Measurements from ENCODE around the gene GPR34.
"Not testable (repeated sequence)": the region's sequence is repeated elsewhere in the genome, so short reads cannot be mapped to it uniquely, and the experiment has no call there.

The GPR34 gene

DNA sequence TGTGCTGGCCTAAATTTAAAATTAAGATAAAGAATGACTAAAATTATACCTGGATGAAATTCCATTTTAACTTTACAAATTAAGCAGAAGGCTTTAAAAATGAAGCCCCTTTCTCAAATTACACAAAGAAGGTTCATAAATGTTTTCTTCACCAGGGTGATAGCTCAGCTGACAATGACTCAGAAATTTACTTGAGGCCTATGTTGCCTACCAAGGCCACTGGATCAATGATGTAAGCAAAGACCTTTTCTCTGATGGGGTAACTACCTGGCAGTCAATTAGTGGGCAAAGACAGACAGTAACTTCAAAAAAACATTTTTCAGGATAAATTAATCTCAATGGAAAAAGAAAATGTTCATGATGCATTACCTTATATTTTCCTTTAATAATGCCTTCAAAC lies 23.9 kb upstream of the GPR34 start:
- no peak for TF ChIP-seq CTCF (conservative IDR thresholded peaks at IDR 0.05; ENCODE audit: low read depth, low read length)
- no peak overlapping the region for H3K4me3 ChIP-seq (ENCODE audit: low read depth, low read length)
- peak; percentile 37 for DNase-seq (ENCODE audit: low read depth)

- no peak overlapping the region for H3K4me3 ChIP-seq (ENCODE audit: low read depth, low read length)
- no peak for TF ChIP-seq CTCF (conservative IDR thresholded peaks at IDR 0.05; ENCODE audit: low read depth, low read length)
- no peak for DNase-seq (ENCODE audit: low read depth)
These were observed 23.1 kb upstream of the GPR34 start for GRCh38 chrX:41665686-41666085.

DNA sequence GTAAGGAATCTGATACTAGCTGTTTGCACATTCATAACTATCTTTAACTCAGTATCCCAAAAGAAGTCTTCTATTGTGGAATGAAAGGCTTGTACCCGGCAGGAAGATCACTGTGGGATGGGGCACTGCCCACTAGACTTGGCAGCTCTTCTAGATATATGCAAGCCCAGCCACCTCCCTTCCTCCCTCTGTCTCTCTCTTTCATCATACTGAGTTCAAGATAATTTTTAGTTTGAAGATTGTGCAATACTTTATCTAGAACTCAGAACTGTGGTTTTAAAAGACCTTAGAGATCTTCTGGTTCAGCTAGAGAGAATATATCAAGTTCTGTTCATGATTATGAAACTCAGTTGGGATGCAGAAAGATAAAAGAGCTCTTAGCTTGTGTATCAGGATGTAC lies 22.5 kb upstream of the GPR34 start:
- DNase-seq (ENCODE audit: low read depth): peak; percentile 45
- no peak for TF ChIP-seq CTCF (conservative IDR thresholded peaks at IDR 0.05; ENCODE audit: low read depth, low read length)
- no peak overlapping the region for H3K4me3 ChIP-seq (ENCODE audit: low read depth, low read length)

DNA sequence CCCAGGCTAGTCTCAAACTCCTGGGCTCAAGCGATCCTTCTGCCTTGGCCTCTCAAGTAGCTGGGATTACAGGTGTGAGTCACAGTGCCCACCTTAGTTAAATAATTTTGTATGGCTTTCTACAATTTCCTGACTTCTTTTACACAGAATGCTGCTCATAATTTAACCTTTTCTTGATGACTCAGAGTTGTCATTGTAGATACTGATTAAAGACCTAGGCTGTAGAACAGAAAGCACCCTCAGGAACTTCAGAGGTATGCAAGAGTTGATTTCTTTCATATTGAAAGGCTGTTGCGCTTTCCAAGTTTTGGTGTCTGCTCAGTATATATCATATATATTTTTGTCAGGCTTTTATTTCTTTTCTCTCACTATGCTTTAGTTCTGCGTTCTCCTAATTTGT lies 21.1 kb upstream of the GPR34 start:
- no peak for TF ChIP-seq CTCF (conservative IDR thresholded peaks at IDR 0.05; ENCODE audit: low read depth, low read length)
- no peak overlapping the region for H3K4me3 ChIP-seq (ENCODE audit: low read depth, low read length)
- no peak for DNase-seq (ENCODE audit: low read depth)

GRCh38 chrX:41670112-41670511 lies 18.7 kb upstream of the GPR34 start:
- no peak for DNase-seq (ENCODE audit: low read depth)
- no peak for TF ChIP-seq CTCF (conservative IDR thresholded peaks at IDR 0.05; ENCODE audit: low read depth, low read length)

GRCh38 chrX:41671082-41671481 lies 17.7 kb upstream of the GPR34 start:
- no peak for TF ChIP-seq CTCF (conservative IDR thresholded peaks at IDR 0.05; ENCODE audit: low read depth, low read length)
- no peak for DNase-seq (ENCODE audit: low read depth)
- no peak overlapping the region for H3K4me3 ChIP-seq (ENCODE audit: low read depth, low read length)

More at GRCh38 chrX:41670112-41670511, 18.7 kb upstream of the GPR34 start:
- H3K4me3 ChIP-seq (ENCODE audit: low read depth, low read length): no peak overlapping the region

DNA sequence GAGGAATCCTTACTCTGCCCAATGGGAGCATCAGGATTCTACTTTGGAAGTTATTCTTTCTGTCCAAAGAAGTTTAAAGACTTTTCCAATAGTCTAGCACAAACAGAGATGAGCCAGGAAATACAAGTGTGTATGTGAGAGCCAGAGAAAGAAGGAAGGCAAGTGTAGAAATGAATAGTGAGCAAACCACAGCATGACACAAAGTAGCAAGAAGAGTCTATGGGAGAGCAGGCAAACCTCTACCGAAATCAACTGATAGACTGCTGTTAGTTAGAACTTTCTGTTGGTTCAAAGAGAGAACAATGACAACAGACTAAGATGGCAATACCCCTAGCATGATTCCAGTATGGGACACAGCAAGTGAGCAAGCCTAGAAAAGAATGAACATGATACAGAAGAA lies 16.1 kb upstream of the GPR34 start:
- no peak overlapping the region for H3K4me3 ChIP-seq (ENCODE audit: low read depth, low read length)
- DNase-seq (ENCODE audit: low read depth): no peak
- TF ChIP-seq CTCF (conservative IDR thresholded peaks at IDR 0.05; ENCODE audit: low read depth, low read length): no peak

DNA sequence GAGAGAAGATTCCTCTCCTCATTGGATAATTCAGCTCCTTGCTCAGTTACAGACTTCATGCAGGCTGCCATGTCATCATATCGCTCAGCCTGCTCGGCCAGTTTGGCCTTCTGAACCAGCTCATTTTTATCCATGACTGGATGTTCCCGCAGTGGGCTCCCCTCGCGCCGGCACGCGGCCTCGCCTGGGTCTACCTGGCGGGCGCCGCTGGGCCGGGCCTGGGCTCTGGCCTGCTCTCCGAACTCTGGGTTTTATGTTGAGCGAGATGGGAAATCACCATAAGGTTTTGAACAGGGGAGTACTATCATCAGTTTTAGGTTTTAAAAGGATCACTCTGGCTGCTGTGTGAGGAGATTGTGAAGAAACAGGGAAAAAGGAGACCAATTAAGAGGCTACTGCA lies 12.4 kb upstream of the GPR34 start:
- DNase-seq (ENCODE audit: low read depth): not testable (repeated sequence)

More for the DNA sequence above, 12.4 kb upstream of the GPR34 start:
- H3K4me3 ChIP-seq (ENCODE audit: low read depth, low read length): not testable (repeated sequence)

Data from choroid plexus epithelial cell (primary cell).